K562 (cell line): Measurements from ENCODE around the gene ADAMTS7. TPM values are rescaled to one million over a fixed set of nuclear protein-coding genes. Genes with fewer than 3 reads are reported as not detected.
"Not testable (repeated sequence)": the region's sequence is repeated elsewhere in the genome, so short reads cannot be mapped to it uniquely, and the experiment has no call there.

Experiments used
- ATAC-seq: fragments of 200-7000 bp; cut with Tn5 transposase; 3 replicates; pipeline ENCODE4 v1.9.1; 2020; ENCODE audit warnings: moderate library complexity
- BruUV-seq: library from RNA; stranded (reverse); fragments of 400-500 nt; replicated peaks from 2 replicates; lab custom pipeline; 2021; lab: Mats Ljungman, UMichigan
- CTCF ChIA-PET: fragments of 300-600 bp; formaldehyde crosslinking; extraction: SDS; loops from one replicate; lab custom pipeline; 2021; ENCODE audit warnings: low intra/inter-chr PET ratio; lab: Yijun Ruan, JAX
- POLR2A ChIA-PET: fragments of 300-600, 350-650 bp; sonication (Branson Sonifier 250); formaldehyde crosslinking; extraction: SDS; loops from one replicate; lab custom pipeline; 2021; ENCODE audit warnings: antibody characterized with exemption, inconsistent platforms; lab: Yijun Ruan, JAX
- DNase-seq, 4 experiments: peaks; one replicate each; pipeline versions ENCODE4 v3.0.0 to v3.0.0-alpha.2; 2011 to 2018; ENCODE audit warnings: low spot score in 3 of 4, mixed read lengths in 3 of 4; ENCODE audit errors: extremely low read depth in 1 of 4
- FAIRE-seq: peaks from 2 replicates; lab custom pipeline; 2011; peaks lifted over from hg19 to GRCh38; lab: Jason Lieb, UNC
- H2AFZ ChIP-seq: 2 replicates; pipeline ENCODE4 v1.6.0; 2011; ENCODE audit warnings: low read depth, low read length, control low read depth, inconsistent platforms
- H3K27ac ChIP-seq: fragments of 200-600 bp; 3 replicates; pipeline ENCODE4 v1.8.0; 2011; ENCODE audit warnings: low read depth, mild to moderate bottlenecking, control low read depth, inconsistent platforms, low read length, moderate library complexity, mixed read lengths; ENCODE audit errors: extremely low read depth
- H3K27me3 ChIP-seq, 2 experiments: fragments of 300-600 bp in 1 of 2; 2 replicates in 1 of 2; 3 replicates in 1 of 2; pipeline versions ENCODE4 v1.6.0 to v1.8.0; 2011; ENCODE audit warnings: inconsistent platforms in 2 of 2, low read length in 2 of 2, mild to moderate bottlenecking in 1 of 2, mixed read lengths in 1 of 2, moderate library complexity in 1 of 2; ENCODE audit not compliant: control insufficient read depth in 2 of 2, insufficient read depth in 2 of 2
- H3K36me3 ChIP-seq: fragments of 300-600 bp; 3 replicates; pipeline ENCODE4 v1.8.0; 2011; ENCODE audit warnings: mild to moderate bottlenecking, low read length, inconsistent platforms; ENCODE audit not compliant: control insufficient read depth, insufficient read depth
- H3K4me1 ChIP-seq, 2 experiments: fragments of 200-600 bp in 1 of 2; replicated peaks in 1 of 2; 2 replicates in 1 of 2; 3 replicates in 1 of 2; pipeline versions ENCODE4 v1.5.1 to v1.8.0; 2011; ENCODE audit warnings: inconsistent platforms in 2 of 2, low read length in 2 of 2, mild to moderate bottlenecking in 1 of 2, mixed read lengths in 1 of 2, moderate library complexity in 1 of 2; ENCODE audit not compliant: control insufficient read depth in 2 of 2, insufficient read depth in 2 of 2
- H3K4me2 ChIP-seq: 2 replicates; pipeline ENCODE4 v1.6.1; 2011; ENCODE audit warnings: low read length, control low read depth, inconsistent platforms, mixed read lengths; ENCODE audit not compliant: insufficient read depth
- H3K4me3 ChIP-seq: fragments of 200-600 bp; sonication (generic), shearing (Covaris generic); 2 replicates; pipeline ENCODE4 v1.5.1; 2016; ENCODE audit warnings: control low read depth, inconsistent platforms
- H3K79me2 ChIP-seq: fragments of 200-600 bp; 3 replicates; pipeline ENCODE4 v1.8.0; 2011; ENCODE audit warnings: low read length, inconsistent platforms; ENCODE audit not compliant: control insufficient read depth, insufficient read depth
- H3K9ac ChIP-seq, 2 experiments: 2 replicates each; pipeline versions ENCODE4 v1.6.0 to v1.6.1; 2011; ENCODE audit warnings: low read depth in 2 of 2, low read length in 2 of 2, control low read depth in 1 of 2, inconsistent platforms in 1 of 2, mild to moderate bottlenecking in 1 of 2, mixed read lengths in 1 of 2; ENCODE audit not compliant: insufficient read depth in 1 of 2
- H3K9me1 ChIP-seq: one replicate; pipeline ENCODE4 v1.6.0; 2011; ENCODE audit warnings: inconsistent platforms, mild to moderate bottlenecking, low read length, moderate library complexity; ENCODE audit not compliant: control insufficient read depth, insufficient read depth
- H3K9me3 ChIP-seq: replicated peaks from 2 replicates; pipeline ENCODE4 v1.5.1; 2011; ENCODE audit warnings: low read depth, low read length, inconsistent platforms; ENCODE audit not compliant: control insufficient read depth, insufficient read depth
- H4K20me1 ChIP-seq: replicated peaks from 2 replicates; pipeline ENCODE4 v1.6.1; 2011; ENCODE audit warnings: low read length, inconsistent platforms, mixed read lengths; ENCODE audit not compliant: control insufficient read depth, insufficient read depth
- WGBS: fragments of 100-300 bp; shearing (Covaris generic); methylation state at CpG from one replicate; pipeline ENCODE4 v1.1.6; 2016; ENCODE audit warnings: low coverage, mixed read lengths; ENCODE audit not compliant: insufficient coverage; ENCODE audit errors: missing lambda C conversion rate; 5-methylcytosine and 5-hydroxymethylcytosine counted together
- in situ Hi-C: fragments of 300-500 bp; cut with MboI; formaldehyde crosslinking; loops from 4 replicates; pipeline ENCODE4 v1.15.0; 2018; ENCODE audit warnings: inconsistent platforms, mixed read lengths
- intact Hi-C: fragments of 100-400 bp; cut with micrococcal nuclease; formaldehyde crosslinking; loops from 2 replicates; pipeline ENCODE4 v1.14.2; 2022
- polyA plus RNA-seq, 8 experiments: library from polyadenylated mRNA; depleted of rRNA in 4 of 8; stranded (reverse) in 5 of 8; unstranded in 3 of 8; fragments of >200 nt; fragmentation: Nextera tagmentation in 2 of 8; fragmentation: Illumina TruSeq in 1 of 8; extraction: Ambion mirVana in 2 of 8; extraction: Trizol in 1 of 8; gene quantifications; 2 replicates each; pipeline versions ENCODE4 v1.2.1 to v1.2.3, GENCODE V29; 2011 to 2014; ENCODE audit warnings: inconsistent platforms in 1 of 8, missing spikeins in 1 of 8
- total RNA-seq, 7 experiments: library from RNA; depleted of rRNA in 6 of 7; stranded (reverse); fragments of >200 nt in 6 of 7; fragmentation: Illumina TruSeq in 2 of 7; extraction: Trizol in 2 of 7; gene quantifications; 2 replicates each; pipeline versions ENCODE4 v1.2.1 to v1.2.3, GENCODE V29; 2011 to 2021; ENCODE audit warnings: low replicate concordance in 1 of 7
- TF ChIP-seq, protein P1 (sequence below), 2 experiments: IDR thresholded peaks in 1 of 2; conservative IDR thresholded peaks in 1 of 2; 2 replicates each; pipeline ENCODE4 v1.6.1; 2016; ENCODE audit warnings: low read depth in 2 of 2, mild to moderate bottlenecking in 1 of 2, missing compliant biosample characterization in 1 of 2, missing genetic modification characterization in 1 of 2, moderate library complexity in 1 of 2

ADAMTS7 gene
- total and polyA plus RNA-seq, 9 of the 15 experiments (the other 6 are each of a cell fraction or from before 2014, with no cell fraction given) = 0.05 to 0.07 TPM; not detected in 7

DNA sequence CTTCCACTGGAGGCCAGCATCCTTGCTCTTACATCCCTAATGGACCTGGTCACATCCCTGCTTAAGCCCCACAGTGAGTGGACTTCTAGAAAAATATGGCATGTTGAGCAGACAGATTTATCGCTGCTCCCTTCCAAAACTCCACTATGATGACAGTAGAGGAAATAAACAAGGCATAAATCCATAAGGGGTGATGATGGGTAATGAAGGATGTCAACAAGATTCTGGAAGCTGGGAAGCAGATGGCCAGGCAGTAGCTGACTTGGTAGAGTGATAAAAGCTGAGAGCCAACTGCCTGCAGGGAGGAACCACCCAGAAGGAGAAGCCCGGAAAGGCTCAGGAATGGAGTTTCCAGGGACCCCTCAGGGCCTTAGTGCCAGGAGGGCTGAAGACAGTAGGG, 28.9 kb downstream of the ADAMTS7 start:
- H3K4me1 ChIP-seq, intact Hi-C loops: not testable (repeated sequence)

DNA sequence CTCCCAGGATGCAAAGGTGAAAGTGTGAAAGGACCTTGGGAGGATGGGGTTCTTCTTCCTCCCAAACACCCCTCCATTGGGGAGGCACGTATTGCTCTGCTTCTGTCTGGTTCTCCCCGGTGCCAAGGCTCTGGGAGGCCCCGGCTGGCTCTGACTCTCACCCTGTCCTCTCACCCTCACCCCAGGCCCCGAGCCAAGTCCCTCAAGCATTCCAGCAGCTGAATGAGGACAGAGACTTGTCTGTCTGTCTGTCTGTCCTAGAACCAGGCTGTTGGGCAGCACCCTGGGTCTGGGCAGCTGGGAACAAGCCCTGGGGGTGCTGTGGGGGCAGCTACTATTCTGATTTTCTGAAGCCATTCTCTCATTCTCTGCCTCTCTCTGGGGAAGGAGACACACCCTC, 29.9 kb downstream of the ADAMTS7 start:
- H3K9me1 ChIP-seq, DNase-seq, H3K79me2 ChIP-seq, H4K20me1 ChIP-seq, H3K4me1 ChIP-seq, H3K27ac ChIP-seq, intact Hi-C loops, H3K9me3 ChIP-seq, ATAC-seq, POLR2A ChIA-PET, H3K36me3 ChIP-seq, FAIRE-seq, in situ Hi-C loops, H2AFZ ChIP-seq, H3K4me2 ChIP-seq, H3K9ac ChIP-seq, BruUV-seq, CTCF ChIA-PET, H3K4me3 ChIP-seq: not testable (repeated sequence)
- 0% methylated on average over 2 of the region's 4 CpGs for WGBS
- H3K27me3 ChIP-seq = peaks cover 5 to 14% of the 10 kb centered on the region in 2 experiments; a peak in 4 of 5 replicates

More for the DNA sequence above, 28.9 kb downstream of the ADAMTS7 start:
- H4K20me1 ChIP-seq, H3K4me3 ChIP-seq, DNase-seq, H3K79me2 ChIP-seq, FAIRE-seq, CTCF ChIA-PET, H3K4me2 ChIP-seq, H3K9ac ChIP-seq, ATAC-seq, BruUV-seq, H3K9me3 ChIP-seq, in situ Hi-C loops, H3K9me1 ChIP-seq, H3K36me3 ChIP-seq, H2AFZ ChIP-seq, H3K27ac ChIP-seq, POLR2A ChIA-PET: not testable (repeated sequence)
- WGBS = 6% methylated on average over 1 of the region's 2 CpGs
- TF ChIP-seq, protein P1, sequence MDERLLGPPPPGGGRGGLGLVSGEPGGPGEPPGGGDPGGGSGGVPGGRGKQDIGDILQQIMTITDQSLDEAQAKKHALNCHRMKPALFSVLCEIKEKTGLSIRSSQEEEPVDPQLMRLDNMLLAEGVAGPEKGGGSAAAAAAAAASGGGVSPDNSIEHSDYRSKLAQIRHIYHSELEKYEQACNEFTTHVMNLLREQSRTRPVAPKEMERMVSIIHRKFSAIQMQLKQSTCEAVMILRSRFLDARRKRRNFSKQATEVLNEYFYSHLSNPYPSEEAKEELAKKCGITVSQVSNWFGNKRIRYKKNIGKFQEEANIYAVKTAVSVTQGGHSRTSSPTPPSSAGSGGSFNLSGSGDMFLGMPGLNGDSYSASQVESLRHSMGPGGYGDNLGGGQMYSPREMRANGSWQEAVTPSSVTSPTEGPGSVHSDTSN (CRISPR knock-in tag; IDR thresholded peaks at IDR 0.05; ENCODE audit: low read depth) = not testable (repeated sequence)
- TF ChIP-seq, protein P1 (tag; conservative IDR thresholded peaks at IDR 0.05; ENCODE audit: low read depth) = peak; percentile 81
- H3K27me3 ChIP-seq = peaks cover 5 to 13% of the 10 kb centered on the region in 2 experiments; a peak in 4 of 5 replicates

DNA sequence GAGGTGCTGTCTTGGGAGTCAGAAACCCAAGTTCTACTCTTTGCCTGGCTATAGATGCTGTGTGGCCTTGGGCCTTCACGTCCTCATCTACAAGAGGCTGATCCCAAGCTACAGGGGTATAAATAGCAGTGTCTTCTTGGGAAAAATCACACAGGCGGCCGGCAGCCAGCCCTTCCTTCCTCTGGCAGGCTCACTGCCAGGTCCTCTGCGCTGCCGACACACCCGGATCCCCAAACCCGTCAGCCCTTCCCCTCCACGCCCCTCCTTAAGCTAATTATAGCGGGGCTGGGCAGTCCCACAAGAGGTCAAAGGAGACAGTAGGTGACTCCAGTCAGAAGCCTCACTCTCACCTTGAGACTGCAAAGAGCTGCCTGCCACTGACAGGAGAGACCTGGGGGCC, 31.3 kb downstream of the ADAMTS7 start:
- ATAC-seq, H3K79me2 ChIP-seq, H4K20me1 ChIP-seq, H3K4me3 ChIP-seq, BruUV-seq, H3K36me3 ChIP-seq, H3K9me1 ChIP-seq, H3K9me3 ChIP-seq, H3K4me1 ChIP-seq, H3K9ac ChIP-seq, H3K27ac ChIP-seq, H3K4me2 ChIP-seq, CTCF ChIA-PET, H2AFZ ChIP-seq, intact Hi-C loops, DNase-seq: not testable (repeated sequence)
- peaks cover 5 to 18% of the 10 kb centered on the region in 2 experiments; a peak in 4 of 5 replicates for H3K27me3 ChIP-seq
- POLR2A ChIA-PET = interaction anchor here (0.7 kb wide), 1 partner anchor 141 kb away, joined by 3 read pairs; no protein-coding TSS in a partner anchor
- in situ Hi-C loops = loop anchor here (5.0 kb wide), 1 partner anchor 803 kb away; no protein-coding TSS in a partner anchor
- FAIRE-seq = peak; percentile 75
- WGBS = 0% methylated on average over 1 of the region's 9 CpGs
